CD4-positive, alpha-beta T cell treated with Interleukin-4 for 4 hours (primary cell): ENCODE measurements around the gene TSGA10IP.

Experiments used
- DNase-seq: peaks from one replicate; pipeline ENCODE4 v3.0.0-alpha.2; 2020

TSGA10IP gene

GRCh38 chr11:65977621-65978390, 32.5 kb downstream of the TSGA10IP start:
- no peak for DNase-seq

- DNase-seq, result no peak
These were observed 33.3 kb downstream of the TSGA10IP start for GRCh38 chr11:65978391-65979238.

- no peak for DNase-seq
These were observed 34.0 kb downstream of the TSGA10IP start for GRCh38 chr11:65979261-65979759.

- DNase-seq, result no peak
These were observed 35.9 kb downstream of the TSGA10IP start for GRCh38 chr11:65981101-65981740.

- no peak for DNase-seq
These were observed 36.9 kb downstream of the TSGA10IP start for GRCh38 chr11:65981972-65982823.

GRCh38 chr11:65982824-65983588, 37.7 kb downstream of the TSGA10IP start:
- DNase-seq, result no peak

- no peak for DNase-seq
These were observed 38.3 kb downstream of the TSGA10IP start for GRCh38 chr11:65983589-65983987.

GRCh38 chr11:65987336-65987735, 42.1 kb downstream of the TSGA10IP start:
- DNase-seq, result no peak

- DNase-seq, result peak; percentile 94
These were observed 43.7 kb downstream of the TSGA10IP start for GRCh38 chr11:65988791-65989592.

- DNase-seq, result no peak
These were observed 46.8 kb downstream of the TSGA10IP start for GRCh38 chr11:65992056-65992455.

GRCh38 chr11:65997286-65997685, 52.0 kb downstream of the TSGA10IP start:
- DNase-seq, result no peak

GRCh38 chr11:66001942-66002647, 56.8 kb downstream of the TSGA10IP start, which contains the start of the genes BANF1 and EIF1AD:
BANF1 (plus strand) TSS chr11:66002503; CDS start chr11:66003251, 748 bp downstream.
EIF1AD (minus strand) TSS chr11:66002157; CDS start chr11:66000389, 1,768 bp downstream.
- peak; percentile 96 for DNase-seq

GRCh38 chr11:66002648-66003225, 57.5 kb downstream of the TSGA10IP start:
- DNase-seq, result no peak

- no peak for DNase-seq
These were observed 58.0 kb downstream of the TSGA10IP start for GRCh38 chr11:66003291-66003690.

- no peak for DNase-seq
These were observed 58.9 kb downstream of the TSGA10IP start for GRCh38 chr11:66004186-66004585.

GRCh38 chr11:66006134-66006890, 61.0 kb downstream of the TSGA10IP start:
- no peak for DNase-seq

GRCh38 chr11:66006891-66007176, 61.6 kb downstream of the TSGA10IP start:
- DNase-seq, result no peak

GRCh38 chr11:66007201-66007634, 61.9 kb downstream of the TSGA10IP start:
- DNase-seq, result no peak

- DNase-seq, result no peak
These were observed 62.8 kb downstream of the TSGA10IP start for GRCh38 chr11:66008095-66008467.
